WI38 (cell line): ENCODE data around the gene NOC2L.
A peak's percentile ranks its signal among the peaks of the same experiment; 100 is the strongest.
"Not testable (repeated sequence)": the region's sequence is repeated elsewhere in the genome, so short reads cannot be mapped to it uniquely, and the experiment has no call there.

ENCODE experiments used
- H3K4me3 ChIP-seq: 2 replicates; pipeline ENCODE4 v1.5.1; 2011; ENCODE audit warnings: low read depth, mild to moderate bottlenecking, control low read depth, low read length
- TF ChIP-seq, protein P1 (sequence below): IDR thresholded peaks from 2 replicates; pipeline ENCODE4 v1.5.1; 2012; ENCODE audit warnings: low read depth, mild to moderate bottlenecking, control low read depth, low read length

NOC2L gene

DNA sequence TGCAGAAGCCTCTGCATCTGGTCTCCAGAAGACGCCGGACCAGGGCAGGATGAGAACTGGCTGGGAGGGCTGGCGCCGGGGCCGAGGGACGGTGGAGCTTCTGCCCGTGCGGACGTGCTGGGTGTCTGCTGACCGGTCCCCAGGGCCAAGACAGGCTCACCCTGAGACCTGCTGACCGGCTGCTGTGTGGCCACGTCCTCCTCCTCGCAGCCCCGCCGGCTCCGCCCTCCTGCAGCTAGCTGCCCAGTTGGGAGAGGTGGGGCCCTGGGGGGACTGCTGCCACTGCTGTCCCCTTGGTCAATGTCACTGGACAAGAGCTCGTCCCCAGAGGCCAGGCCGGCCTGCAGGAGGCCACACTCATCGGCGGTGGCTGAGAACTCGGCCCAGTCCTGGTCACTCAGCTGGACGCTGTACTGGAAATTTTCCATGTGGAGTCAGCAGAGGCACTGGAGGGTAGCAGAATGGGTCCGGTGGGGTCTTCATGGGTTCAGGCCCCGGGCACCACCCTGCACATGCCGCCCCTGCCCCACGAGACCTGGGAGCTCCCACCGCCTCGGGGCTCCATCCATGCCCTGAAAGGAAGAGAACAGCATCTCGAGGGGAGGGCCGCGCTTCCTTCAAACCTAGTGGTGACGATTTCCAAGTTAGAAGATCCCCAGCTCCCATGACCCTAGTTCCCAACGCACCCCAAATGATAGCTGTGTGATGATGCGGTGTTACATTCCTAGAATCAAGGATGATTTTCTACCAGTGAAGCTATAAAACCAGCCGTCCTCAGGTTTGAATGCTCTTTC, 21.7 kb upstream of the NOC2L start:
- TF ChIP-seq, protein P1, sequence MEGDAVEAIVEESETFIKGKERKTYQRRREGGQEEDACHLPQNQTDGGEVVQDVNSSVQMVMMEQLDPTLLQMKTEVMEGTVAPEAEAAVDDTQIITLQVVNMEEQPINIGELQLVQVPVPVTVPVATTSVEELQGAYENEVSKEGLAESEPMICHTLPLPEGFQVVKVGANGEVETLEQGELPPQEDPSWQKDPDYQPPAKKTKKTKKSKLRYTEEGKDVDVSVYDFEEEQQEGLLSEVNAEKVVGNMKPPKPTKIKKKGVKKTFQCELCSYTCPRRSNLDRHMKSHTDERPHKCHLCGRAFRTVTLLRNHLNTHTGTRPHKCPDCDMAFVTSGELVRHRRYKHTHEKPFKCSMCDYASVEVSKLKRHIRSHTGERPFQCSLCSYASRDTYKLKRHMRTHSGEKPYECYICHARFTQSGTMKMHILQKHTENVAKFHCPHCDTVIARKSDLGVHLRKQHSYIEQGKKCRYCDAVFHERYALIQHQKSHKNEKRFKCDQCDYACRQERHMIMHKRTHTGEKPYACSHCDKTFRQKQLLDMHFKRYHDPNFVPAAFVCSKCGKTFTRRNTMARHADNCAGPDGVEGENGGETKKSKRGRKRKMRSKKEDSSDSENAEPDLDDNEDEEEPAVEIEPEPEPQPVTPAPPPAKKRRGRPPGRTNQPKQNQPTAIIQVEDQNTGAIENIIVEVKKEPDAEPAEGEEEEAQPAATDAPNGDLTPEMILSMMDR: no peak
- no peak overlapping the region for H3K4me3 ChIP-seq

DNA sequence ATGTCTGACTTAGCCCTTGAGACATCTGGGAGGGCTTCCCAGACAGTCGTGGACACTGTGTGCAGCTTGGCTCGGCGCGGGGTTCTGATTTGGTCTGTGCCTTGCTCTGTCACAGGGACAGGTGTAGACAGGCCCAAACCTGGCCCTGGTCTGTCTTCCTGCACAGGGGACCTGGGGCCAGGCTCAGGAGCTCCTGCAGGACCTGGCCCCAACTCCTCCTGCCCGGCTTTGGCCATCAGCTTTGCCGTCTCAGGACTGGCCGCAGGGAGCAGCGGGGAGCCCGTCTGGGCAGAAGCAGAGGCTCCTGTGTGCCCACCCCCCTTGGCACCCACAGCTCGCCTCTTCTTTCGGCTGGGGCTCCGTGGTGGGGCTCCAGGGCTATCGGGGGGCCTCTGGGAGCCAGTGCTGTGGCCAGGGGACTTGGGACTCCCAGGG, 21.1 kb upstream of the NOC2L start:
- H3K4me3 ChIP-seq: no peak overlapping the region
- TF ChIP-seq, protein P1: no peak

DNA sequence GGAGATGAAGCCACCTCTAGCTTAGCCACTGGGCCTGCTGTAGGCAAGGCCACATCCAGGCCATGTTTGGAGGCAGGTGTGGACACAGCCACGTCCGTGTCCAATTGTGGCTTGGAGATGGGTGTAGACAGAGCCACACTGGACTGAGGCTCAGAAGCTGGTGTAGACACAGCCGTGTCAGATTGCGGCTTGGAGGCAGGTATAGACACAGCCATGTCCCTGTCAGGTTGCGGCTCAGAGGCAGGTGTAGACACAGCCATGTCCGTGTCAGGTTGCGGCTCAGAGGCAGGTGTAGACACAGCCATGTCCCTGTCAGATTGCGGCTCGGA, 20.7 kb upstream of the NOC2L start:
- H3K4me3 ChIP-seq: no peak overlapping the region
- TF ChIP-seq, protein P1: no peak

DNA sequence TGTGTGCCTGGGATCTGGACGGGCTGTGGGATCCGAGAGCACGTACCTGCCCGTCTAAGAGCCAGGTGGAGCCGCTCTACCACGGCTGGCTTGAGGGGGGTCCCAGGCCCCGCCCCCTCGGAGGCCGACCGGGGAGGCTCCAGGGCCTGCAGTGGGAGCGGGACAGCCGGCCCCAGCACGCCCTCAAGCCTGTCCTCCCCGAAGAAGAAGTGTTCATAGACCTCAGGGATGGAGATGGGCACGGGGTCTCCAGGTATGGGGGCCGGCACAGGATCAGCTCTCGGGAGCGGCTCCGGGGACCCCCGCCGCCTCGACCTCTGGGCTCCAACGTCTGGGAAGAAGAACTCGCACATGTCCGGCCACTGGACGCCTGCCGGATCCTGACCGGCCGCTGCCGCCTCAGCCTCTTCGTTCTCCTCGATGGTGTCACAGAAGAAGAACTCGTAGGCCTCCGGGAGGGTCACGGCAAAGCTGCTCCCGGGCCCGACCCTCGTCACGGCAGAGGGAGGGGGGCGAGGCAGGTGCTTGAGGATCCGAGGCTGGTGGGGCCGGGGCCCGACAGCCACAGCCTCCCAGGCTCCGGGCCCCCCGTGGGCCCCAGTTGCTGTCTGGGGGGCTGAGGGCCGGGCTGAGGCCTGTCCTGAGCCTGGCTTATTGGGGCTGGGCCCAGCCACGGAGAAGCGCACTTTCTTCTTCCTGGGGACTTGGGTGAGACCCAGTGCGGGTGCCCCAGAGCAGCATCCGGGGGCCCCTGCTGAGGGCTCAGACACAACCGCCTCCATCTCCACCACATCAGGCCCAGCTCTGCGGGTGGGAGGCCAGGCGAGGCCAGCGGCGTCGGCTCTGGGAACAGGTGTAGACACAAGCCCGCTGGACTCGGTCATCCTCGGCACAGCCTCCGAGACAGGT, 20.0 kb upstream of the NOC2L start:
- no peak overlapping the region for H3K4me3 ChIP-seq
- TF ChIP-seq, protein P1: no peak

DNA sequence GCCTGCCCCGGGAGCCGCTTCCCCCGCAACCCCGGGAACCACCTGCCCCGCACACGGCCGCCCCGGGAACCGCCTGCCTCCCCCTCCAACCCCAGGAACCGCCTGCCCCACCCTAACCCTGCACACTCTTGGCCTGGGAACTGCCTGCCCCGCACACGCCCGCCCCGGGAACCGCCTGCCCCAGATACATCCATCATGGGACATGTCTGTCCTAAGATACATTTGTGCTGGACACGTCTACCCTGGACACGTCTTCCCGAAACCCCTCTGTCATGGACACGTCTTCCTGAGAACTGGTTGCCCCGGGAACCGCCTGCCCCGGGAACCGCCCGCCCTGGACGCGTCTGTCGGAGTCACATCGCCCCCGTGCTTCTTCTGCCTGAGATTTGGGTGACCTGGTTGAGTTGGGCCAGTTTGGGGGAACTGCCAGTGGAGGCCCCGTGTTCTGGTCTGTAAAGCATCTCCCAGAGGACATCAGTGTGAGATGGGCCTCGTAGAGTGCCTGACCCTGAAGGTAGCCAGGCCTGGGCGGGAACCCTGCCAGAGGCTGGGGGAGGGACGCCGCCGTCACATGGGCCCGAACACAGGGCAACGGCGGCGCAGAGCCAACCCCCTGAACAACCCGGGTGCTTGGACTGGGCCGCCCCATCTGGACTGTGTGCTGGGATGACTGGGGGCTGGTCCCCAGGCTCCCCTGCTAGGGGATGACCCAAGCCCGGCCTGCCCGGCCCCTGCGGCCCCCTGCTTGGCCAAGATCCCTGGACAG, 19.2 kb upstream of the NOC2L start:
- TF ChIP-seq, protein P1: no peak

DNA sequence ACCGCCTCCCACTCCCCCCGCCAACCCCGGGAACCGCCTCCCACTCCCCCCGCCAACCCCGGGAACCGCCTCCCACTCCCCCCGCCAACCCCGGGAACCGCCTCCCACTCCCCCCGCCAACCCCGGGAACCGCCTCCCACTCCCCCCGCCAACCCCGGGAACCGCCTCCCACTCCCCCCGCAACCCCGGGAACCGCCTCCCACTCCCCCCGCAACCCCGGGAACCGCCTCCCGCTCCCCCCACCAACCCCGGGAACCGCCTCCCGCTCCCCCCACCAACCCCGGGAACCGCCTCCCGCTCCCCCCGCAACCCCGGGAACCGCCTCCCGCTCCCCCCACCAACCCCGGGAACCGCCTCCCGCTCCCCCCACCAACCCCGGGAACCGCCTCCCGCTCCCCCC, 17.7 kb upstream of the NOC2L start:
- not testable (repeated sequence) for H3K4me3 ChIP-seq

More for the DNA sequence above, 19.2 kb upstream of the NOC2L start:
- H3K4me3 ChIP-seq: no peak overlapping the region

DNA sequence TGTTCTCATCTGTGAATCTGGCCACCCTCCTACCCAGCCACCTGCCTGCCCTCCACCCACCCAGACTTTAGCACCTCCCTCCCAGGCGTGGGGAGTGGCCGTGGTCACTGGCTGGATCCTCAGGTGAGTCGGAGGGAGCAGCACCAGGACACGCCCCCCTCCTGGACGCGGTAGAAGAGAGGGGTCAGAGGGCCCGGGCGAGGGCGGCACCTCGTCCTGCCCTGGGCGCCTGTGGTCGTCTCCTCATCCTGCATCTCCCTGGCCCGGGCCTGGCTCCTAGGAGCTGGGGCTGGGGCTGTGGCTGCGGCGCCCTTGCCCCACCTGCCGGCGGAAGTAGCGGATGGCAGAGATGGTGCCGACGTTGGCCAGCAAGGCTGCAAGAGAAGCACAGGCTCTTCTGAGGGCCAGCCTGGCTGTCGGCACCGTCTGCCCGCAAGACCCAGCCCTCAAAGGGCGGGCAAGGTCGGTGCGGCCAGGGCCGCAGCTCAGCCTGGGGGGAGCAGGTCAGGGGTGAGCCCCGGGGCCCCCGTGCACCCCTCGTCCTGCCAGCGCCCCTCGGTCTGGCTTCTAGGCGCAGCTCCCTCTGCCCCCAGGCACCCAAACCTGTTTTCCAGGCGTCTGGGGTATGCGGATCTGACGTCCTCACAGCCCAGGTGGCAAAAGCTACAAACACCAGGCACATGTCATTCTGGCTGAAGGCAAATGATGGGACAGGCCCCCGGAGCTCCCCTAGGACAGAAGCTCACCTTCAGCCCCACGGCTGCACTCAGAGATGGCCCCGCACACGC, 17.0 kb upstream of the NOC2L start:
- TF ChIP-seq, protein P1: peak; percentile 32; the same call in 1 of the 2 replicates
- peak overlapping the region; percentile 17; the same call in 1 of the 2 replicates for H3K4me3 ChIP-seq
